Stimulated activated CD4-positive, alpha-beta T cell treated with anti-CD3 and anti-CD28 coated beads, TNF-alpha, amount 100 ng/mL, for 24 hours (primary cell): ENCODE measurements around the gene USP31.

Experiments
- DNase-seq, 3 experiments: peaks; one replicate each; pipeline ENCODE4 v3.0.0-alpha.2; 2020; ENCODE audit warnings: low read depth in 3 of 3

Gene USP31

DNA sequence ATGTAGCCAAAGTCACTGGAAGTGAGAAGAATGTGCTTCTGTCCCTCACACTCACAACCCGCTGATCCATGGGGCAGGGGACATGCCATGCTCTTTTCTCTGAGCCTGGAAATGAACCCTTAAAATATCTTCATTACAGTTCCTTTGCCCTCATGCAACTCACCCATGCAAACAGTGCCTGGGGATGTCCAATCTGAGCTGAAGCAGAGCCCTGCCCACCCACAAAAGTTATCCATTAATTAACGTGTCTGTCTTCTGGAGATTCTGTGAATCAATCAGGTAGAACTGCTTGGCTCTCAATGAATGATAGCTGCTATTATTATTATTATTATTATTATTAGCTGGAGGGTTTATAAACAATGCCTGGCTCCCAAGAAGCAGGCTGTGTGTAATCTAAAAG lies 133.7 kb downstream of the USP31 start:
- no peak for DNase-seq

DNA sequence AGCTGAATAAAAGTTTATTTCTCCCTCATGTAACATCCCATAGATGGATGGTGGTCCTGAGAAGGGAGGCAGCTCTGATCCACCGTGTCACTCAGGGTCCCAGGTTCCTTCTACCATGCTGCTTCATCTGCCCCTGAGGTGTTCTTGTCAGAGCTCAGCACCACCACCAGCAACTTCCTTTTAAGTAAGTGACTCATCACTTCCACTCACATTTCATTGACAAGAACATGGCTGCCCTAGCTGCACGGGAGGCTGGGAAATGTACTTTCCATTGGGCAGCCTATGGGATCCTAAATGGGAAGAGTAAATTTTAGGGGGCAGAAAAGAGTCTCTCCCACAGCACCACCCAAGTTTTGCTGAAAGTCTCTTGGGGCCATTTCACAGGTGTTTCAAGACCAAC lies 134.7 kb downstream of the USP31 start:
- DNase-seq: no peak
